HepG2 (cell line): Measurements from ENCODE around the gene RAET1L. TPM values are rescaled to one million over a fixed set of nuclear protein-coding genes. Genes with fewer than 3 reads are reported as not detected.
"Not testable (repeated sequence)": the region's sequence is repeated elsewhere in the genome, so short reads cannot be mapped to it uniquely, and the experiment has no call there.

Experiments
- ATAC-seq: fragments of 200-7000 bp; cut with Tn5 transposase; 3 replicates; pipeline ENCODE4 v1.9.1; 2020; ENCODE audit warnings: mild to moderate bottlenecking, moderate library complexity
- BruUV-seq: library from RNA; stranded (reverse); fragments of 400-500 nt; replicated peaks from 2 replicates; lab custom pipeline; 2021; lab: Mats Ljungman, UMichigan
- CTCF ChIA-PET: fragments of 300-600 bp; formaldehyde crosslinking; extraction: SDS; loops from one replicate; lab custom pipeline; 2021; ENCODE audit warnings: low total read pairs, inconsistent platforms, low intra/inter-chr PET ratio; lab: Yijun Ruan, JAX
- POLR2A ChIA-PET: fragments of 350-600 bp; sonication (Branson Sonifier 250); formaldehyde crosslinking; loops from one replicate; lab custom pipeline; 2020; ENCODE audit warnings: antibody characterized with exemption, inconsistent platforms; lab: Yijun Ruan, JAX
- DNase-seq: peaks from one replicate; pipeline ENCODE4 v3.0.0-alpha.2; 2015; ENCODE audit warnings: low spot score
- FAIRE-seq: peaks from 3 replicates; lab custom pipeline; 2011; peaks lifted over from hg19 to GRCh38; lab: Jason Lieb, UNC
- H2AFZ ChIP-seq: one replicate; pipeline ENCODE4 v1.6.1; 2011; ENCODE audit warnings: low read length, inconsistent platforms
- H3K27ac ChIP-seq: fragments of 300-600 bp; 3 replicates; pipeline ENCODE4 v1.8.0; 2011; ENCODE audit warnings: mixed run types, mild to moderate bottlenecking, mixed read lengths, low read length, inconsistent platforms; ENCODE audit not compliant: insufficient read depth; ENCODE audit errors: extremely low read length
- H3K27me3 ChIP-seq, 2 experiments: fragments of 200-600 bp in 1 of 2; 2 replicates in 1 of 2; 3 replicates in 1 of 2; pipeline versions ENCODE4 v1.6.0 to v1.8.0; 2011; ENCODE audit warnings: low read length in 2 of 2, mild to moderate bottlenecking in 2 of 2, moderate library complexity in 2 of 2, inconsistent platforms in 1 of 2; ENCODE audit not compliant: insufficient read depth in 2 of 2, control insufficient read depth in 1 of 2
- H3K36me3 ChIP-seq, 2 experiments: fragments of 200-600 bp in 1 of 2; replicated peaks in 1 of 2; 2 replicates in 1 of 2; 3 replicates in 1 of 2; pipeline versions ENCODE4 v1.5.1 to v1.8.0; 2011; ENCODE audit warnings: low read length in 2 of 2, inconsistent platforms in 1 of 2; ENCODE audit not compliant: insufficient read depth in 2 of 2, control insufficient read depth in 1 of 2
- H3K4me1 ChIP-seq: 2 replicates; pipeline ENCODE4 v1.5.1; 2012; ENCODE audit warnings: low read length, inconsistent platforms; ENCODE audit not compliant: insufficient read depth
- H3K4me2 ChIP-seq: 2 replicates; pipeline ENCODE4 v1.6.0; 2011; ENCODE audit warnings: low read depth, low read length, inconsistent platforms
- H3K4me3 ChIP-seq, 3 experiments: fragments of 200-600 bp in 1 of 3; sonication (generic), shearing (Covaris generic) in 1 of 3; replicated peaks in 1 of 3; 2 replicates each; pipeline ENCODE4 v1.5.1; 2011 to 2016; ENCODE audit warnings: low read length in 3 of 3, inconsistent platforms in 2 of 3, low read depth in 2 of 3, mild to moderate bottlenecking in 2 of 3, control low read depth in 1 of 3, mixed read lengths in 1 of 3; ENCODE audit not compliant: insufficient read depth in 1 of 3
- H3K79me2 ChIP-seq: one replicate; pipeline ENCODE4 v1.6.1; 2011; ENCODE audit warnings: low read length, inconsistent platforms; ENCODE audit not compliant: insufficient read depth
- H3K9ac ChIP-seq: 2 replicates; pipeline ENCODE4 v1.6.0; 2011; ENCODE audit warnings: mild to moderate bottlenecking, low read depth, low read length, inconsistent platforms; ENCODE audit not compliant: insufficient read depth
- H3K9me3 ChIP-seq: 2 replicates; pipeline ENCODE4 v1.5.1; 2012; ENCODE audit warnings: mild to moderate bottlenecking, low read length
- H4K20me1 ChIP-seq: 2 replicates; pipeline ENCODE4 v1.6.0; 2011; ENCODE audit warnings: inconsistent platforms, mild to moderate bottlenecking, low read length, moderate library complexity; ENCODE audit not compliant: insufficient read depth
- SKI ChIP-seq: fragments of 450-650 bp; IDR thresholded peaks from one replicate; pipeline ENCODE4 v1.6.1; 2018; ENCODE audit warnings: mild to moderate bottlenecking; ENCODE audit not compliant: partially characterized antibody
- ZKSCAN5 ChIP-seq: sonication (generic); formaldehyde crosslinking; IDR thresholded peaks from 2 replicates; pipeline ENCODE4 v1.5.1; 2020; ENCODE audit warnings: mild to moderate bottlenecking, missing genetic modification reagents
- ZNF619 ChIP-seq: sonication (generic); formaldehyde crosslinking; IDR thresholded peaks from 2 replicates; pipeline ENCODE4 v1.4.0; 2020; ENCODE audit warnings: mild to moderate bottlenecking, missing genetic modification reagents
- WGBS: methylation state at CpG from one replicate; pipeline ENCODE4 v1.1.6; 2017; ENCODE audit warnings: low lambda C conversion rate; 5-methylcytosine and 5-hydroxymethylcytosine counted together
- in situ Hi-C: cut with HindIII; loops from 2 replicates; pipeline ENCODE4 v1.10.0; 2017; ENCODE audit warnings: low pct_unique_long_range_greater_than_20kb; ENCODE audit not compliant: extremely low pct_ligation_motif_present
- intact Hi-C: fragments of 100-400 bp; cut with micrococcal nuclease; formaldehyde crosslinking; loops from one replicate; pipeline ENCODE4 v1.10.0; 2022; ENCODE audit not compliant: unreplicated experiment
- polyA plus RNA-seq, 8 experiments: library from polyadenylated mRNA; depleted of rRNA in 3 of 8; stranded (reverse) in 7 of 8; unstranded in 1 of 8; fragments of >200 nt; fragmentation: Illumina TruSeq in 4 of 8; extraction: Trizol in 4 of 8; gene quantifications; 2 replicates each; pipeline versions ENCODE4 v1.2.1 to v1.2.3, GENCODE V29; 2011 to 2016; ENCODE audit warnings: low read depth in 4 of 8, missing spikeins in 1 of 8, mixed read lengths in 1 of 8; ENCODE audit not compliant: insufficient read depth in 1 of 8
- total RNA-seq, 5 experiments: library from RNA; depleted of rRNA; stranded (reverse); fragments of >200 nt; fragmentation: Illumina TruSeq; extraction: Trizol; gene quantifications; 2 replicates each; pipeline ENCODE4 v1.2.3, GENCODE V29; 2016; ENCODE audit warnings: low read depth in 1 of 5
- TF ChIP-seq, protein P1 (sequence below): sonication (generic); formaldehyde crosslinking; IDR thresholded peaks from 2 replicates; pipeline ENCODE4 v1.8.0; 2022; ENCODE audit warnings: mild to moderate bottlenecking, missing genetic modification reagents; ENCODE audit not compliant: insufficient replicate concordance
- TF ChIP-seq, protein P2 (sequence below), 2 experiments: fragments of 450-650 bp in 1 of 2; sonication (generic) in 1 of 2; formaldehyde crosslinking in 1 of 2; IDR thresholded peaks; 2 replicates each; pipeline versions ENCODE4 v1.6.1 to v1.8.0; 2016 to 2022; ENCODE audit warnings: antibody characterized with exemption in 1 of 2, mild to moderate bottlenecking in 1 of 2, missing genetic modification reagents in 1 of 2

RAET1L gene
- total and polyA plus RNA-seq, 2 of the 13 experiments (the other 11 are each of a cell fraction or from before 2014, with no cell fraction given), result not detected

DNA sequence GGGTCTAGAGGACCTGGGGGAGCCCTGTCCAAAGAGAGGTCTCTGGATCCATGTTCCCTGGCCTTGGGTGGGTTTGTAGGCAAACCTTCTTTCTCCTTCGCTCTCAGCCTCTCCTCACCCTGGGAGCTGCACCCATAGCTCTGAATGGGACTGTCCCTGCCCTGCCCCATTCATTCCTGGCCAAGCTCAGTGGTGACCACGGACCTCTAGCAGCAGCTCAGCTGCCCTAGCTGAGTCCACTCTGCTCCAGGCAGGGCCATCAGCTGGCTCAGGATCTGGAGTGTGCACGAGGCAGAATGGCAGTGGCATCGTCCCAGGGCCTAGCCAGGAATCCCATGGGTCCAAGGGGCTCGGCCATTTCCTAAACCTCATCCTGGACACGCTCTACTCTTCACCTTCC lies 38.3 kb upstream of the RAET1L start (continued):
- TF ChIP-seq, protein P1, sequence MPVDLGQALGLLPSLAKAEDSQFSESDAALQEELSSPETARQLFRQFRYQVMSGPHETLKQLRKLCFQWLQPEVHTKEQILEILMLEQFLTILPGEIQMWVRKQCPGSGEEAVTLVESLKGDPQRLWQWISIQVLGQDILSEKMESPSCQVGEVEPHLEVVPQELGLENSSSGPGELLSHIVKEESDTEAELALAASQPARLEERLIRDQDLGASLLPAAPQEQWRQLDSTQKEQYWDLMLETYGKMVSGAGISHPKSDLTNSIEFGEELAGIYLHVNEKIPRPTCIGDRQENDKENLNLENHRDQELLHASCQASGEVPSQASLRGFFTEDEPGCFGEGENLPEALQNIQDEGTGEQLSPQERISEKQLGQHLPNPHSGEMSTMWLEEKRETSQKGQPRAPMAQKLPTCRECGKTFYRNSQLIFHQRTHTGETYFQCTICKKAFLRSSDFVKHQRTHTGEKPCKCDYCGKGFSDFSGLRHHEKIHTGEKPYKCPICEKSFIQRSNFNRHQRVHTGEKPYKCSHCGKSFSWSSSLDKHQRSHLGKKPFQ (CRISPR knock-in tag), result no peak
- no peak for TF ChIP-seq ZNF619 (CRISPR knock-in tag)
- TF ChIP-seq SKI, result no peak
- TF ChIP-seq, all 625 proteins: peak for 0

DNA sequence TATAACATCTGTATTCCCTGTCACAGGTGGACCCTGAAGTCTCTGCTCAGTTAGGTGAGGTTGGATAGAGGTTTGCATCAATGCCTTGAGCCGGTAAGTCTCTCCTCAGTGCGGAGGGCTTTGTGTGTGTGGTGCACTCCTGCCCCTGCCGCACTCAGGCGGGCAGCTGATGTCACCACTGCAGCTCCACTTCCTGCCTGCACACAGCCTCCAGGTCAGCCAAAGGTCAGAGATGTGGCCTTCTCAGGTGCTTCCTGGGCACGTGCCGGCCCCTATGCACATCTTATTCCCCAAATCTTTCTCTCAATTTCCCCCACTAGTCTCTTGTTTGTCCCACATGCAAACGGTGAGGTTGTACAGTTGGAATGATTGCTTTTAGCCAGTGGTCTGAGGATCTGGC lies 34.6 kb upstream of the RAET1L start:
- H3K36me3 ChIP-seq, POLR2A ChIA-PET, H3K4me2 ChIP-seq, CTCF ChIA-PET, H3K4me3 ChIP-seq, H4K20me1 ChIP-seq, H2AFZ ChIP-seq, ATAC-seq, H3K27ac ChIP-seq, intact Hi-C loops, H3K4me1 ChIP-seq, BruUV-seq, H3K9ac ChIP-seq, H3K79me2 ChIP-seq, FAIRE-seq, DNase-seq, H3K9me3 ChIP-seq, in situ Hi-C loops: not testable (repeated sequence)
- WGBS, result 42% methylated on average over 7 of the region's 7 CpGs
- peaks cover 3 to 44% of the 10 kb centered on the region in 2 experiments for H3K27me3 ChIP-seq

DNA sequence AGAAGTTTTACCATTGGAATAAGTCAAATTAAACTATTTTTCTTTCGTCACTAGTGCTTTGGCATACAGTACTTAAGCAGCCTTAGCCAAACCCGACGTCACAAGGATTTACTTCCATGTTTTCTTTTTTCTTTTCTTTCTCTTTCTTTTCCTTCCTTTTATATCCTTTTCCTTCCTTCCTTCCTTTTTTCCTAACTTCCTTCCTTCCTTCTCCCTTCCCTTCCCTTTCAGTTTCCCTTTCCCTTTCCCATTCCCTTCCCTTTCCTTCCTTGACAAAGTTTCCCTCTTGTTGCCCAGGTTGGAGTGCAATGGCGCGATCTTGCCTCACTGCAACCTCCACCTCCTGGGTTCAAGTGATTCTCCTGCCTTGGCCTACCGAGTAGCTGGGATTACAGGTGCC lies 33.7 kb upstream of the RAET1L start:
- no peak for FAIRE-seq
- H3K9me3 ChIP-seq, result no peaks in the 10 kb centered on the region
- no TSS peak for BruUV-seq
- TF ChIP-seq, protein P2, sequence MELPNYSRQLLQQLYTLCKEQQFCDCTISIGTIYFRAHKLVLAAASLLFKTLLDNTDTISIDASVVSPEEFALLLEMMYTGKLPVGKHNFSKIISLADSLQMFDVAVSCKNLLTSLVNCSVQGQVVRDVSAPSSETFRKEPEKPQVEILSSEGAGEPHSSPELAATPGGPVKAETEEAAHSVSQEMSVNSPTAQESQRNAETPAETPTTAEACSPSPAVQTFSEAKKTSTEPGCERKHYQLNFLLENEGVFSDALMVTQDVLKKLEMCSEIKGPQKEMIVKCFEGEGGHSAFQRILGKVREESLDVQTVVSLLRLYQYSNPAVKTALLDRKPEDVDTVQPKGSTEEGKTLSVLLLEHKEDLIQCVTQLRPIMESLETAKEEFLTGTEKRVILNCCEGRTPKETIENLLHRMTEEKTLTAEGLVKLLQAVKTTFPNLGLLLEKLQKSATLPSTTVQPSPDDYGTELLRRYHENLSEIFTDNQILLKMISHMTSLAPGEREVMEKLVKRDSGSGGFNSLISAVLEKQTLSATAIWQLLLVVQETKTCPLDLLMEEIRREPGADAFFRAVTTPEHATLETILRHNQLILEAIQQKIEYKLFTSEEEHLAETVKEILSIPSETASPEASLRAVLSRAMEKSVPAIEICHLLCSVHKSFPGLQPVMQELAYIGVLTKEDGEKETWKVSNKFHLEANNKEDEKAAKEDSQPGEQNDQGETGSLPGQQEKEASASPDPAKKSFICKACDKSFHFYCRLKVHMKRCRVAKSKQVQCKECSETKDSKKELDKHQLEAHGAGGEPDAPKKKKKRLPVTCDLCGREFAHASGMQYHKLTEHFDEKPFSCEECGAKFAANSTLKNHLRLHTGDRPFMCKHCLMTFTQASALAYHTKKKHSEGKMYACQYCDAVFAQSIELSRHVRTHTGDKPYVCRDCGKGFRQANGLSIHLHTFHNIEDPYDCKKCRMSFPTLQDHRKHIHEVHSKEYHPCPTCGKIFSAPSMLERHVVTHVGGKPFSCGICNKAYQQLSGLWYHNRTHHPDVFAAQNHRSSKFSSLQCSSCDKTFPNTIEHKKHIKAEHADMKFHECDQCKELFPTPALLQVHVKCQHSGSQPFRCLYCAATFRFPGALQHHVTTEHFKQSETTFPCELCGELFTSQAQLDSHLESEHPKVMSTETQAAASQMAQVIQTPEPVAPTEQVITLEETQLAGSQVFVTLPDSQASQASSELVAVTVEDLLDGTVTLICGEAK (IDR thresholded peaks at IDR 0.05), result no peak
- TF ChIP-seq, protein P2 (CRISPR knock-in tag; IDR thresholded peaks at IDR 0.05), result no peak
- TF ChIP-seq ZKSCAN5 (CRISPR knock-in tag), result no peak

More for the DNA sequence above, 33.7 kb upstream of the RAET1L start:
- Histone ChIP-seq H3K27me3 (peaks cover 3 to 53% of the 10 kb centered on the region in 2 experiments), H3K4me3 (no peak overlapping the region), H3K36me3 (no peaks in the 10 kb centered on the region), H3K27ac (no peak overlapping the region), H3K9ac (no peak overlapping the region), H3K4me2 (no peak overlapping the region), H3K79me2 (no peaks in the 10 kb centered on the region), H3K4me1 (no peaks in the 10 kb centered on the region), H2AFZ (no peak overlapping the region), H4K20me1 (no peaks in the 10 kb centered on the region)
- in situ Hi-C loops, result no loop called here
- 47% methylated on average over 6 of the region's 6 CpGs for WGBS
- POLR2A ChIA-PET, result no interaction called here
- CTCF ChIA-PET, result no interaction called here
- intact Hi-C loops, result no loop called here
- DNase-seq, result no peak
- no peak for ATAC-seq
